GM12872 (cell line): ENCODE results near the gene COL1A2.
A peak's percentile ranks its signal among the peaks of the same experiment; 100 is the strongest.

ENCODE experiments used
- CTCF ChIP-seq: IDR thresholded peaks from 3 replicates; pipeline ENCODE4 v1.5.1; 2011; ENCODE audit warnings: low read depth, mild to moderate bottlenecking, low read length, moderate library complexity; ENCODE audit not compliant: insufficient read depth

Gene COL1A2

DNA sequence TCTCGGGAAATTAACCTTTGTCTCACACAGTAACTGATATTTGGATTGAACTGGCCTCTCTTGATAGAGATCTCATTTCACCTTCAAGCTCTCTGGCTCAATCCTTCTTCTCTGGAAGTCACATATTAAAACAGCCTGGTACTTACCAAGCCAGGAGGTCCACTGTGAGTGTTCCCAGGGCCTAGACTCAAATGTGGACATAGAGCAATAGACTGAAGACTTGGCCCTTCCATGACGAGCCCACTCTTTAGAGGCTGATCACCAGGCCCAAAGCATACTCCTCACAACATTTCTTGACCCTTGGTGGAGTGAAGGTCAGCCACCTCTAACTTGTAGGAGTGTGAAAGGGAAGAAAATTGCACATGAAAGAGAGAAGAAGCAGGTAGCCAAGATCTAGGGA lies 38.5 kb downstream of the COL1A2 start:
- no peak for TF ChIP-seq CTCF

DNA sequence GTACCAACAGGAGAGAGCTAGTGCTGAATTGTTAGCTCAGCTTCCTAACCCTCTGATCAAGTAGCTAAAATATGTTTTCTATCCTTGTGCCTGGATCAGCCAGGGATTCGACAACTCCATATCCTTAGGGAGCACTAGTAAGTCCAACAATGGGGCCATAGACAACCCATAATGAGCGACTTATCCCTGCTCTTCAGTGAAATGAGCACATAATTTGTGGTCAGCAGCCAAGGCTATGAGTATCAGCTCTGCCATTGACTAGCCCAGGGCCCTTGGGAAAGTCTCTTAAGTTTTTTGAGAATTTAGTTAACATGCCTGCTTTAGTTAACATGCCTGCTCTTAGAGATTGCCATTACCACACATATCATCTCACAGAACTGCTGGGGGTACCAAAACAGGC lies 39.3 kb downstream of the COL1A2 start:
- no peak for TF ChIP-seq CTCF

DNA sequence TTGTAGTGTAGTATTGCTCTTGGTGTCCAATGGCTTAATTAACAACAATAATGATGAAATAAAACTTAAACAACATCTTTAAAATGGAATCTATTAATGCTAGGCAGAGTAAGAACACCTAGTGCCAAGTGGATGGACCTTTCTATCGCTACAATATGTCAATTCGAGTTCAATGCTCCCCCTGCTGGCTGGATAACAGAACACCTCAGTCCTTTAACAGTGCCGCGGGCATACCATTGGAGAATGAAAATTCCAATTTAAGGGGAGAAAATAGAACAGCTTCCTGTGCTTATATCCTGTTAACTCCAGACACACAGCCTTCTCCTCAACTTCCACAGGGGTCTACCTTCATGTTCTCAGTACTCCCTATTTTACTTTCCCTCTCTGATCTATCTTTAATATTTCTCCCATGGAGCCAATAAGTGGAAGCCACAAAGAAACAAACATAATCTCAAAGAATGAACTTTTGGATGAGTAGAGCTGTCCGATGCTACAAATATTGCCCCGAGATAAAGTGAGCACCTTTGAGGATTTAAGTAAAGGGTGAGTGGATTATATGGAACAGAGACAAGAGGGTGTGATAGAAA lies 41.4 kb downstream of the COL1A2 start:
- TF ChIP-seq CTCF: peak; percentile 86

GRCh38 chr7:94436700-94437099 lies 42.0 kb downstream of the COL1A2 start:
- TF ChIP-seq CTCF: no peak

- TF ChIP-seq CTCF: no peak
Measured at GRCh38 chr7:94439893-94440381, 45.2 kb downstream of the COL1A2 start.

GRCh38 chr7:94440451-94441039 lies 45.9 kb downstream of the COL1A2 start:
- TF ChIP-seq CTCF: no peak

DNA sequence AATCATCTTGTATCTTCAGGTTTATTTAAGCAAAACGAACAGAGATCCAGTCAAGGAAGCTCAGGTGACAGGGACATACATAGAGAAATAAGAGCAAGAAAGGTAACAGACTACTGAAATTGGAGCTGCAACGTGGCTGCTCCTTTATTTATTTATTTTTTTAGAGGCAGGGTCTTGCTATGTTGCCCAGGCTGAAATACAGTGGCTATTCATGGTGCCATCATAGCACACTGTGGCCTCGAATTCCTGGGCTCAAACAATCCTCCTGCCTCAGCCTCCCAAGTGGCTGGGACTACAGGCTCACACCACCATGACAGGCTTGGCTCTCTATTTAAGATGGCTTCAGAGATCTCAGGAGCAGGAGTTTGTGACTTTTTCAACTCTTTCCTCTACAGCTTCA lies 46.4 kb downstream of the COL1A2 start:
- TF ChIP-seq CTCF: no peak
